ENCODE data around the gene INA. TPM values are rescaled to one million over a fixed set of nuclear protein-coding genes. Genes with fewer than 3 reads are reported as not detected.
A peak's percentile ranks its signal among the peaks of the same experiment; 100 is the strongest.

Gene INA
- total and polyA plus RNA-seq, 2 donors (not counting 1 experiment from before 2014, with no cell fraction given): 0.50 to 3.5 TPM

DNA sequence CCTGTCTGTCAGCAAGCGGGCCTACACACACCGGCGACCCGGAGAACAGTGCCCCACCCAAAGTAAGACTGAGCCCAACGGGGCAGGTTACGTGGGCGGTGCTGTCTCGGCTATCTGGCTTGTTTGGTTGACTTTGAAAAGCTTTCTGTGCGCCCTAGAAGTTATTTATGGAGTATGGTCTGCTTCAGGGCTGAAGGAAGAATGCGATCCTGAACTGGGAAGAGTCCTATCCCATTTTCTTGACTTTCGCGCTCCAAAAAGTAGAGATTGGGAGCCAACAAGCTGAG, 1.5 kb downstream of the INA start:
- Histone ChIP-seq H3K9me3 (ENCODE audit: control insufficient read depth, insufficient read depth, low read depth, low read length) (no peaks in the 10 kb centered on the region), H3K4me2 (ENCODE audit: extremely low read depth, insufficient read depth, low read length) (no peak overlapping the region), H3K27ac (ENCODE audit: insufficient read depth, low read length) (no peak overlapping the region), H3K36me3 (ENCODE audit: control insufficient read depth, insufficient read depth, low read length) (no peaks in the 10 kb centered on the region), H4K20me1 (ENCODE audit: control insufficient read depth, extremely low read depth, insufficient read depth, low read length) (no peaks in the 10 kb centered on the region), H3K27me3 (ENCODE audit: control insufficient read depth, insufficient read depth, low read length) (peaks cover 30% of the 10 kb centered on the region), H3K9ac (ENCODE audit: insufficient read depth, low read length) (no peak overlapping the region), H3K4me1 (ENCODE audit: control insufficient read depth, extremely low read depth, insufficient read depth, low read length) (peaks cover 10% of the 10 kb centered on the region), H3K79me2 (ENCODE audit: control insufficient read depth, insufficient read depth, low read length) (no peaks in the 10 kb centered on the region), H3K4me3 (replicated peaks in 1 of 4; ENCODE audit: control extremely low read depth in 1 of 4, insufficient read depth in 1 of 4, low read depth in 3 of 4, low read length in 4 of 4) (no peak overlapping the region), H2AFZ (ENCODE audit: low read length) (no peak overlapping the region)
- TF ChIP-seq, protein P1, sequence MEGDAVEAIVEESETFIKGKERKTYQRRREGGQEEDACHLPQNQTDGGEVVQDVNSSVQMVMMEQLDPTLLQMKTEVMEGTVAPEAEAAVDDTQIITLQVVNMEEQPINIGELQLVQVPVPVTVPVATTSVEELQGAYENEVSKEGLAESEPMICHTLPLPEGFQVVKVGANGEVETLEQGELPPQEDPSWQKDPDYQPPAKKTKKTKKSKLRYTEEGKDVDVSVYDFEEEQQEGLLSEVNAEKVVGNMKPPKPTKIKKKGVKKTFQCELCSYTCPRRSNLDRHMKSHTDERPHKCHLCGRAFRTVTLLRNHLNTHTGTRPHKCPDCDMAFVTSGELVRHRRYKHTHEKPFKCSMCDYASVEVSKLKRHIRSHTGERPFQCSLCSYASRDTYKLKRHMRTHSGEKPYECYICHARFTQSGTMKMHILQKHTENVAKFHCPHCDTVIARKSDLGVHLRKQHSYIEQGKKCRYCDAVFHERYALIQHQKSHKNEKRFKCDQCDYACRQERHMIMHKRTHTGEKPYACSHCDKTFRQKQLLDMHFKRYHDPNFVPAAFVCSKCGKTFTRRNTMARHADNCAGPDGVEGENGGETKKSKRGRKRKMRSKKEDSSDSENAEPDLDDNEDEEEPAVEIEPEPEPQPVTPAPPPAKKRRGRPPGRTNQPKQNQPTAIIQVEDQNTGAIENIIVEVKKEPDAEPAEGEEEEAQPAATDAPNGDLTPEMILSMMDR (conservative IDR thresholded peaks at IDR 0.05 in 1 of 2, IDR thresholded peaks at IDR 0.05 in 1 of 2; ENCODE audit: low read depth in 1 of 2, low read length in 2 of 2): no peak
- TF ChIP-seq EZH2 (IDR thresholded peaks at IDR 0.05; ENCODE audit: low read length, missing control alignments): no peak
- DNase-seq (ENCODE audit: low read depth in 2 of 2): no peak

DNA sequence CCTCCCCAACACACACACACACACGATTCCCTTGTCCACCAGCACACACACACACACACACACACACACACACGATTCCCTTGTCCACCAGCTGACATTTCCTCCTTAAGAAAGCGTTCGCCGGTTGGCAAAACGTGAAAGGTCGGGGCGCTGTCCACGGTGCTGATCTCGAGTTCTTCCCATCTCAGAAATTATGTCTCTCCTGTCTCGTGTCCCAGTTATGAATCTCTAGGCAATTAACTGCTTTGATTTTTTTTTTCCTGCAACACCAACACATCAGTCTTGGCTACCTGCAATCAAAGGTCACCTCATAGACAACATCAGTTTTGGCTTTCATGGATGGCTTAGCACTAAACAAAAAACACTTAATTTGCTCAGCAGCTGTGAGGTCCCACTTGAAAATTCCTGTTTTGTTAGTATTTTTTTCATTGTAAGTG, 1.9 kb downstream of the INA start:
- Histone ChIP-seq H3K36me3 (ENCODE audit: control insufficient read depth, insufficient read depth, low read length) (no peaks in the 10 kb centered on the region), H3K27me3 (ENCODE audit: control insufficient read depth, insufficient read depth, low read length) (peaks cover 30% of the 10 kb centered on the region)
- peak; percentile 41 for TF ChIP-seq EZH2 (IDR thresholded peaks at IDR 0.05; ENCODE audit: low read length, missing control alignments)
- TF ChIP-seq, protein P1 (conservative IDR thresholded peaks at IDR 0.05 in 1 of 2, IDR thresholded peaks at IDR 0.05 in 1 of 2; ENCODE audit: low read depth in 1 of 2, low read length in 2 of 2): no peak

DNA sequence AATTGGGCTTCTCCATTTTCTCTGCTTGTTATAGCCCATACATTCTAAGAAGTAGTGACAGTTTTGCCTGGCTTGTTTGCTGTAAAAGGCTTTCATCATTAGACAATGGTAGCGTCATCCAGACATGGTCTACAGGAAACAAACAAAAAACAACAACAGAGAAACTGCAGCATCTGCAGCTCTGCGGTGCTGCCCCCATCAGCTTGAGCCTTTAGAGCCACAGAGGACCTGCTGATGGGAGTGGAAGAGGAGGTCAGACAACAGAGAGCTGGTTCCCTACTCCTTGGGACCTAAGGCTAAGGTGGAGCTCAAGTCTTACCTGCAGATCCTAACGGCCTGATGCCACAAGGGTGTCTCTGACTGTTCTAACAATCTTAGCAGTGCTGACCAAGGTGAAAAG, 3.1 kb downstream of the INA start:
- DNase-seq (ENCODE audit: low read depth in 2 of 2): no peak
- Histone ChIP-seq H3K4me3 (replicated peaks in 1 of 4; ENCODE audit: control extremely low read depth in 1 of 4, insufficient read depth in 1 of 4, low read depth in 3 of 4, low read length in 4 of 4) (no peak overlapping the region), H4K20me1 (ENCODE audit: control insufficient read depth, extremely low read depth, insufficient read depth, low read length) (no peaks in the 10 kb centered on the region), H3K27ac (ENCODE audit: insufficient read depth, low read length) (no peak overlapping the region), H3K4me1 (ENCODE audit: control insufficient read depth, extremely low read depth, insufficient read depth, low read length) (peaks cover 7% of the 10 kb centered on the region), H3K27me3 (ENCODE audit: control insufficient read depth, insufficient read depth, low read length) (peaks cover 30% of the 10 kb centered on the region), H3K9ac (ENCODE audit: insufficient read depth, low read length) (no peak overlapping the region), H3K79me2 (ENCODE audit: control insufficient read depth, insufficient read depth, low read length) (no peaks in the 10 kb centered on the region), H2AFZ (ENCODE audit: low read length) (no peak overlapping the region), H3K36me3 (ENCODE audit: control insufficient read depth, insufficient read depth, low read length) (no peaks in the 10 kb centered on the region), H3K4me2 (ENCODE audit: extremely low read depth, insufficient read depth, low read length) (no peak overlapping the region), H3K9me3 (ENCODE audit: control insufficient read depth, insufficient read depth, low read depth, low read length) (no peaks in the 10 kb centered on the region)
- no peak for TF ChIP-seq EZH2 (IDR thresholded peaks at IDR 0.05; ENCODE audit: low read length, missing control alignments)
- TF ChIP-seq, protein P1 (conservative IDR thresholded peaks at IDR 0.05 in 1 of 2, IDR thresholded peaks at IDR 0.05 in 1 of 2; ENCODE audit: low read depth in 1 of 2, low read length in 2 of 2): no peak

More for the DNA sequence above, 1.9 kb downstream of the INA start:
- H4K20me1 ChIP-seq (ENCODE audit: control insufficient read depth, extremely low read depth, insufficient read depth, low read length): no peaks in the 10 kb centered on the region
- H3K4me3 ChIP-seq (replicated peaks in 1 of 4; ENCODE audit: control extremely low read depth in 1 of 4, insufficient read depth in 1 of 4, low read depth in 3 of 4, low read length in 4 of 4): no peak overlapping the region
- H3K9me3 ChIP-seq (ENCODE audit: control insufficient read depth, insufficient read depth, low read depth, low read length): no peaks in the 10 kb centered on the region
- no peak overlapping the region for H2AFZ ChIP-seq (ENCODE audit: low read length)
- H3K79me2 ChIP-seq (ENCODE audit: control insufficient read depth, insufficient read depth, low read length): no peaks in the 10 kb centered on the region
- no peak overlapping the region for H3K9ac ChIP-seq (ENCODE audit: insufficient read depth, low read length)
- peaks cover 7% of the 10 kb centered on the region for H3K4me1 ChIP-seq (ENCODE audit: control insufficient read depth, extremely low read depth, insufficient read depth, low read length)
- DNase-seq (ENCODE audit: low read depth in 2 of 2): peak; percentile 39 to 61
- no peak overlapping the region for H3K4me2 ChIP-seq (ENCODE audit: extremely low read depth, insufficient read depth, low read length)
- no peak overlapping the region for H3K27ac ChIP-seq (ENCODE audit: insufficient read depth, low read length)

Data from fibroblast of lung (primary cell).